Measurements from ENCODE around the gene MS4A12.
"Not testable (repeated sequence)": the region's sequence is repeated elsewhere in the genome, so short reads cannot be mapped to it uniquely, and the experiment has no call there.

MS4A12 gene

DNA sequence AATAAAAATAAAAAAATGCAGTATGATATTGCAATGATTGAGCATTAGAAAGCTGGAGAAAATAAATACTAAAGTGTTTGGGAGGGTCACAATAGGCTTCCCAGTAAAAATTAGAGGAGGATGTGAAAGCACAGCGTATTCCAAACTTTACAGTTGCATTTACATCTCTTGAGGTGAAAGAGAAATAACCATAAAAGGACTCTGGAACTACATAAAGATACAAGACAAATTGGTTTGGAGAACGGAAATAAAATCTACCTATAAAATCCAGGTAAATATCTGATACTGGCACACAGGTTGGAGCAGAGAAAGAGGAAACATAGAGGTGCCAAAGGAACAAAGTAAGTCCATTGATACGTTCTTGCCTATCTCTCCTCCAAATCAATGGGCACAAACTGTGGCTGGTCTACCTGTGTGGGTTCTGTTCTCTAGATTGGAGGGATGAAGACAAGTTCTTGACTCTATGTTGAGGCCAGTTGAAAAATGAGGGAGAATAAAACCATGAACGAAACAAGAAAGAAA, at the start of gene MS4A12:
MS4A12 (plus strand) TSS at position 291 of the 522 bp plus-strand sequence. CDS start 4,541 bp downstream, outside the sequence.
- DNase-seq: no peak

DNA sequence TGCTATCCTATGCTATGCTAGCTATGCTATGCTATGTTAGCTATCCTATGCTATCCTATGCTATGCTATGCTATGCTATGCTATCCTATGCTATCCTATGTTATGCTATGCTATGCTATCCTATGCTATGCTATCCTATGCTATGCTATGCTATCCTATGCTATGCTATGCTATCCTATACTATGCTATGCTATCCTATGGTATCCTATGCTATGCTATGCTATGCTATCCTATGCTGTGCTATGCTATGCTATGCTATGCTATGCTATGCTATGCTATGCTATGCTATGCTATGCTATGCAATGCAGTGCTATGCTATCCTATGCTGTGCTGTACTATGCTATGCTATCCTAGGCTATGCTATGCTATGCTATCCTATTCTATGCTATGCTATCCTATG, 45.5 kb upstream of the MS4A12 start:
- no peak for DNase-seq

DNA sequence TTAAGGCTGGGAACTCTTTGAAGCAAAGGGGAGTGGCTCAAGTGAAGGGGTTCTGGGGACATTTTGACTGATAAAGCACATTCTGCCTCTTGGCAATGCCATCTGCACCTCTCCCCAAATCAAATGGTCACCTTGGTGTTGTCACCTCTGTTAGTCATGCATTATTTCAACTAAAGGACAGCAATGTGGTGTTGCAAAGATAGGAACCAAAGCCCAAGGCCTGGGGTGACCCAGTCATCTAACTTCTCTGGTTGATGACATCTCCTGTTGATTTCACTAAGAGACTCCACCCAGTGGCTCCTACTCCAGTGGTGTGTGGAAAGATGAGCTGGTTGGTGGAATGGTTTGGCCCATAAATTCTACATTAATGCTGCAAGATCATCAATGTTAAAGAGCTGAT, 44.7 kb upstream of the MS4A12 start:
- DNase-seq: no peak

GRCh38 chr11:60451185-60451584, 41.4 kb upstream of the MS4A12 start:
- not testable (repeated sequence) for DNase-seq

- DNase-seq: no peak
These were observed 38.4 kb upstream of the MS4A12 start for GRCh38 chr11:60454212-60454611.

- DNase-seq: no peak
These were observed 37.0 kb upstream of the MS4A12 start, which contains the start of gene MS4A1 for GRCh38 chr11:60455531-60456042. Gene MS4A1, plus strand, starts transcription at chr11:60455847. Its CDS starts 6,528 bp downstream, at chr11:60462375.

- DNase-seq: no peak
These were observed 35.0 kb upstream of the MS4A12 start for GRCh38 chr11:60457576-60457975.

DNA sequence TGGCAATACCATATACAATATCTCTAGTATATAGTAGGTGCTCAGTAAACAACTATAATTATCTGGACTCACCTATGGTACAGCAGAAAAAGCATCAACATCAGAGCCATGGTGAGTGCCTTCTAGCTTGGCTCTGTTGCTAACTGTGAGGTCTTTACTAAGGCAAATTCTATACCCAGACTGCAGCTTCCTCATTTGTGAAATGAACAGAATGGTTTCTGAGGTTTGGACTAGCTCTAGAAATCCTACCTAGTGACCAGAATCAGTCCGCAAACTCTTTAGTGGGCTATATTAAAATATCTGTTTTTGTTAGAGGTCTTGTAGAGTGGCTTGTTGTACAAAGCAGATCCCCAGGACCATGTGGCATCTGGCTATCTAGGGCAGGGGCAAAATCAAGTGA, 33.2 kb upstream of the MS4A12 start:
- DNase-seq: no peak

GRCh38 chr11:60468829-60469228, 23.7 kb upstream of the MS4A12 start:
- DNase-seq: no peak

DNA sequence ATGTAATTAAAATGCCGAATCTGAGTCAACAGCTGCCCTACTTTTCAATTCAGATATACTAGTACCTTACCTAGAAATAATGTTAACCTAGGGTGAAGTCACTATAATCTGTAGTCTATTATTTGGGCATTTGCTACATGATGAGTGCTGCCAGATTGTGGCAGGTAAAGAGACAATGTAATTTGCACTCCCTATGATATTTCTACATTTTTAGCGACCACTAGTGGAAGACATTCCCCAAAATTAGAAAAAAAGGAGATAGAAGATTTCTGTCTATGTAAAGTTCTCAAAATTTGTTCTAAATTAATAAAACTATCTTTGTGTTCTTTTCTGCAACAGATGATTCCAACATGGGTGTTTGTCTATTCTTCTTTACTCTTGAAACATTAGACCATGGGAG, 22.9 kb upstream of the MS4A12 start:
- no peak for DNase-seq

DNA sequence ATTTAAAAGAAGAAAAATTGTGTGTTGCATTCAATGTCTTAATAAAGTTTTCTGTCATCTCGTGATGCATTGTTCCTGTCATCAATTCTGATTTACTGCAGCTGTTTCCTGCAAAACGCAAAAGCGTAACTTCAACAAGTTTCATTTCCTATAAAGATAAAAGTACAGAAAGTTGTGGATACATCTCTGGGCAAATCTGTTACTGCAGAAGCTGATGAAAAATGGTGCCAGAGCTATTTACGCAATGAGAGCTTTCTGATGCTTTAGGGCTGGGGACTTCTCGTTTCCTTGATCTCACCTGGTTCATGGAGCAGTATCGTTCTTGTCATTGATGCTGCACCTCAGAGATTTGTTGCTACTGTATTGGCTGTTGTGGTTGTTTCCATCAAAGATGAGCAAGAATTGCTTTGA, 15.5 kb upstream of the MS4A12 start:
- DNase-seq: no peak

GRCh38 chr11:60482361-60482760, 10.2 kb upstream of the MS4A12 start:
- no peak for DNase-seq

GRCh38 chr11:60485987-60486386, 6.6 kb upstream of the MS4A12 start:
- no peak for DNase-seq

DNA sequence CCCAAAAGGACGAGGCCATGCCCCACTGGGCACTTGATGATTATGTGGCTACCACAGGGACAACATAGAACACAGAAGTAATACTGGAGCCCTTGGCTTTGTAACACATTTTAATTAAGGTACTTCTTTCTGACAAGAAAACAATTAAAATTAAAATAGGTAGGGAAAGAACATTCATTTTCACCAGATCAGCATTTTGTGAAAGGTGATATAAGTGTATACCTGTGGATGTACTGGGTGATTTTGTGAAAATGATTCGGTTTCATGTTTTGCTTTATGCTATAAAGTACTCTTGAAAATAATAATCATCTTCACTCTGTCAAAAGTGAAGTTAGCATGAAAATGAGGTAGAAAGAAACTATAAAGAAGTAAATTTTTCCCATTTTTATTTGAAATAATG, 876 bp downstream of the MS4A12 start:
- no peak for DNase-seq

GRCh38 chr11:60498399-60498798, 5.8 kb downstream of the MS4A12 start:
- no peak for DNase-seq

GRCh38 chr11:60498853-60499252, 6.3 kb downstream of the MS4A12 start:
- DNase-seq: no peak

DNA sequence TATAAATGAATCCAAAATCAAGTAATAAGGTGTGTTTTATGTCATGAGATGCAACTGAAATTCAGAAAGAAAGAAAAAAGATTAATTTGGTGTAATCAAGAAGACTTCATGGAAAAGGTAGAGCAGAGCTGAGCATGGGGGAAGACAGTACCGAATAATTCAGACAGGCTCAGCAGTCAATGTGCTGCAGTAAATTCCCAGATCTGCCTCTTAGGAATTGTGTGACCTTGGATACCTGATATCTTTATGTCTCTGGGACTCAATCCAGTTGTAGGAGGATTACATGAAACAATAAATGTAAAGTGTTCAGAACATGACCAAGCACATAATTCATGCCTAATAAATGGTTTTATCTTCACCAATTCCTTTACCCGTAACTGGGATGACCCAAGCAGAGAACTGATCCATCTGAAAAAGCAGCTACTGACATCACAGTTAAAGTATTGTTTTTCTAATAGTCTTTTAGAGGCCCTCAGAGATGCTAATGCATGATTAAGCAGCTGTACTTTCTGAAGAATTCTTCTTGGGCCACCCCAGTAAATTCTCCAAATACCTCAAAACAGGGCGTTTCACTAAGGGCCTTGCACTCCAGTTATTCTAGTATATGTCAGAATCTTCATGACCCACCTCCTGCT, 7.8 kb downstream of the MS4A12 start:
- DNase-seq: no peak

DNA sequence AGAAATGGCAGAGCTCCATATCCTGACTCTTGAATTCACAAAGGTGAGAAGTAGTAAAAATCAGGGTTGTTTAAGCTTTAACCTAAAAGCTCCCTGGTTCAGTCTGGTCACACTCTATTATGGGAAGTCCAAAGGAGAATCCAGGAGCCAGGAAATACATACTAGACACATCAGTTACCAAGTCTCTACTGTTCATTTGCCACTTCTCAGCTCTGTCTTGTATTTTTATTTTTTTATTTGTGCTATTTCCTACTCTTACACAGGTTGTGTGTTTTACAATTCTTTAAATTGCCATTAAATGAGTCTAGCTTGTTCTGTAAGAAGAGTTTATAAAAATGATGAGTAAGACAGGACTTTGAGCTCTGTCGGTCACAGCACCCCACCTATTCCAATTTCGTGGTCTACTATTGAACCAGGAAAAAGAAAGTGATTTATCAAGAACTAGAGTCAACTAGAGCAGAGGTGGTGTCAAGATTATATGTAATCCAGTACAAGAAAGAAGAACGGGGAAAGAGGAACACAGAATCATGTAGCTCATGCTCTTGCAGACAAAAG, 9.7 kb downstream of the MS4A12 start:
- no peak for DNase-seq

- no peak for DNase-seq
These were observed 11.8 kb downstream of the MS4A12 start for GRCh38 chr11:60504219-60504905.

GRCh38 chr11:60509609-60510008, 17.0 kb downstream of the MS4A12 start:
- DNase-seq: not testable (repeated sequence)

DNA sequence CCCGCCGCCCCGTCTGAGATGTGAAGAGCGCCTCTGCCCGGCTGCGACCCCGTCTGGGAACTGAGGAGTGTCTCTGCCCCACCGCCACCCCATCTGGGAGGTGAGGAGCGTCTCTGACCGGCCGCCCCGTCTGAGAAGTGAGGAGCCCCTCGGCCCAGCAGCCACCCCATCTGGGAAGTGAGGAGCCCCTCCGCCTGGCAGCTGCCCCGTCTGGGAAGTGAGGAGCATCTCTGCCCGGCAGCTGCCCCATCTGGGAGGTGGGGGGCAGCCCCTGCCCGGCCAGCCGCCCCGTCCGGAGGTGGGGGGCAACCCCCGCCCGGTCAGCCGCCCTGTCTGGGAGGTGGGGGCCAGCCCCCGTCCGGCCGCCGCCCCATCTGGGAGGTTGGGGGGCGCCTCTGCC, 17.6 kb downstream of the MS4A12 start:
- not testable (repeated sequence) for DNase-seq

DNA sequence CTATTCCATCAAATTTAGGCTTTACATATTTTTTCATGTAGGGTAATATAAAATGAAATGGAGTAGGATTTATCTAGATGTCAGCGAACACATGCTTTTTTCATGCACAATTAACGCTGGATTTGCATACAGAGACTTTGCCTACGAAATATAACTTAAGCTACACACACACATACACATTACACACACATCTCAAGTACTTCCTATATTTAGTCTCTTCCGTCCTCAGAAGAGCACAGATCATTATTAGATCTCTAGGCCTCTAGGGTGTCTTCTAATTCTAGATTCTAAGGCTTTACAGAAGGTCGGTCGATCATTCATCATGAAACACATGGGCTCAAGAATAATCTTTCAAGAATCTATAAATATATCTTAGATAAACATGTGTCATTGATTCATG, 18.8 kb downstream of the MS4A12 start:
- DNase-seq: no peak

DNA sequence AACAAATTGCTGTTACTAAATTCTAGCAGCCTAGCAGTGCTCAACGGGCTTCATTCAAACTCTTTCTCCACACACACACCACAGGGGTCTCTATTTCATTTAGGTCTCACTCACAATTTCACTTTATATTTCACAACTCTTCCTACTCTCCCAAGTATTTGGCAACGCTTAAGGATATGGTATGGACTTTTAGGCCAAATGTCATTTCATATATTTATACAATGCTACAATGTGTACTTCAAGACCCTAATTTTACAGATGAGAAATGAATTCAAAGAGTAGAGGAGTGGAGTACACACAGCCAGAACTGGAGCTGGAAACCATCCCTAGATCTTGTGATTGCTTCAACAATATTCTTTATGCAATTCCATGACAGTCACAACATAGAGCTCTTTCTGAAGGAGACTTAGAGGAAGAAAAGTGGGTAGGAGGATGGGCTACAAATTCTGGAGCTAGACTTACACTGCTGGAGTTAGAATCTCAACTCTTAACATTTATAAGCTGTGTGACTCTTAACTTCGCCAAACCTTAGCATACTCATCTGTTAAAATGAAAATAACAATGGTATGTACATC, 20.2 kb downstream of the MS4A12 start:
- no peak for DNase-seq
